Nephron (organoid): ENCODE data around the gene CHID1.

Source experiments
- H3K27ac Mint-ChIP-seq, 3 experiments: 2 replicates each; pipeline ENCODE4 v1.8.0; 2020; ENCODE audit warnings: mixed read lengths in 3 of 3, mild to moderate bottlenecking in 2 of 3, moderate library complexity in 1 of 3
- H3K27me3 Mint-ChIP-seq: 2 replicates; pipeline ENCODE4 v1.8.0; 2021; ENCODE audit warnings: low read depth, mild to moderate bottlenecking, moderate library complexity, mixed read lengths
- H3K36me3 Mint-ChIP-seq: 2 replicates; pipeline ENCODE4 v1.8.0; 2020; ENCODE audit warnings: low read depth, mixed read lengths
- H3K4me1 Mint-ChIP-seq: 2 replicates; pipeline ENCODE4 v1.8.0; 2020; ENCODE audit warnings: mixed read lengths
- H3K4me3 Mint-ChIP-seq, 3 experiments: 2 replicates each; pipeline ENCODE4 v1.8.0; 2020; ENCODE audit warnings: mild to moderate bottlenecking in 3 of 3, mixed read lengths in 3 of 3, moderate library complexity in 2 of 3
- H3K9me3 Mint-ChIP-seq: 2 replicates; pipeline ENCODE4 v1.8.0; 2020; ENCODE audit warnings: mixed read lengths
- CTCF ChIP-seq, 3 experiments: fragments of 200-600 bp; sonication (generic); IDR thresholded peaks; one replicate each; pipeline ENCODE4 v1.5.0; 2021; ENCODE audit warnings: antibody characterized with exemption in 3 of 3; ENCODE audit not compliant: unreplicated experiment in 3 of 3

The CHID1 gene

DNA sequence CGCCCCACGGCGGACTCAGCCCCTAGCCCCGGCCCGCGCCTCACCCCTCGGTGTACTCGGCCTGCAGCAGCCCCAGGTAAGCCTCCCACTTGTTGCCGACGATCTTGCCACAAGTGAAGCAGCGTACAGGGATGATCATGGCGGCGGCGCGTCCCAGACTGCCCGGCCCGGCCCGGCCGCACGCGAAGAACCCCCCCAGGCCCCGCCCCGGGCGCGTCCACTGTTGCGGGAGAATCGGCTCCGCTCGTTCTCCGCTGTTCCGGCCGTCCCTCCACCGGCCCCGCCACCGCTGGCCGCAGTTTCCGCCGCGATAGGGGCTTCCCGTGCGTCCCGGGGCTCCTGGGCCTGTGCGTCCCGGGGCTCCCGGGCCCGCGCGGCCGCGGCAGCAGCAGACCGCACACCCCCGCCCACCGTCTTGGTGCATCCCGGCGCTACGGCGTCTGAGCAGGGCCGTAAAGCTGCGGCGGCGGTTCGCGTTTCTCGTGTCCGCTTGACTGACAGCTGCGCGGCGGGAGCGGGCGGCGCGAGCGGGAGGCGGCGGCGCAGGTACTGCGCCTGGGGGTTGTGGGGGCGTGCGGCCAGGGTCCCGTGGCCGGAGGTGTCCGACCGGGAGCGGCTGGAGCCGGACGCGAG lies 68.1 kb downstream of the CHID1 start, which contains the start of the genes POLR2L and TSPAN4:
TSS of gene POLR2L (minus strand) at position 160 of the 633 bp plus-strand sequence. CDS start at position 139, 21 bp downstream.
TSS of gene TSPAN4 (plus strand) at position 483 of the 633 bp plus-strand sequence. CDS start 7,453 bp downstream, outside the sequence.
- H3K27me3 Mint-ChIP-seq: no peaks in the 10 kb centered on the region
- peaks cover 33% of the 10 kb centered on the region for H3K4me1 Mint-ChIP-seq
- H3K4me3 Mint-ChIP-seq: peak within 1 kb of the TSS; percentile 85 to 92 (median 90)
- H3K27ac Mint-ChIP-seq: peak within 1 kb of the TSS; percentile 88 to 94 (median 90)
- H3K36me3 Mint-ChIP-seq: peaks cover 12% of the 10 kb centered on the region
- TF ChIP-seq CTCF (IDR thresholded peaks at IDR 0.05; ENCODE audit: unreplicated experiment in 3 of 3): no peak
- H3K9me3 Mint-ChIP-seq: no peaks in the 10 kb centered on the region

- no peaks in the 10 kb centered on the region for H3K9me3 Mint-ChIP-seq
- H3K4me1 Mint-ChIP-seq: peaks cover 33% of the 10 kb centered on the region
- H3K27ac Mint-ChIP-seq: peak overlapping the region; percentile 79 to 88 (median 81)
- peak overlapping the region; percentile 85 to 92 (median 90) for H3K4me3 Mint-ChIP-seq
- peaks cover 12% of the 10 kb centered on the region for H3K36me3 Mint-ChIP-seq
- H3K27me3 Mint-ChIP-seq: no peaks in the 10 kb centered on the region
- TF ChIP-seq CTCF (IDR thresholded peaks at IDR 0.05; ENCODE audit: unreplicated experiment in 3 of 3): no peak
Measured at GRCh38 chr11:841981-842369, 68.6 kb downstream of the CHID1 start.

GRCh38 chr11:839875-840617 lies 70.6 kb downstream of the CHID1 start:
- Mint-ChIP-seq H3K4me1 (peaks cover 23% of the 10 kb centered on the region), H3K9me3 (no peaks in the 10 kb centered on the region), H3K27me3 (no peaks in the 10 kb centered on the region), H3K4me3 (peak overlapping the region; percentile 85 to 92 (median 86)), H3K27ac (peak overlapping the region; percentile 66 to 87 (median 83)), H3K36me3 (peaks cover 12% of the 10 kb centered on the region)
- no peak for TF ChIP-seq CTCF (IDR thresholded peaks at IDR 0.05; ENCODE audit: unreplicated experiment in 3 of 3)

GRCh38 chr11:839280-839623 lies 71.4 kb downstream of the CHID1 start:
- H3K27me3 Mint-ChIP-seq: no peaks in the 10 kb centered on the region
- no peak for TF ChIP-seq CTCF (IDR thresholded peaks at IDR 0.05; ENCODE audit: unreplicated experiment in 3 of 3)
- H3K36me3 Mint-ChIP-seq: peaks cover 12% of the 10 kb centered on the region
- peaks cover 16% of the 10 kb centered on the region for H3K4me1 Mint-ChIP-seq
- H3K9me3 Mint-ChIP-seq: no peaks in the 10 kb centered on the region
- H3K4me3 Mint-ChIP-seq: peak overlapping the region in 1 of 3 experiments; percentile 68
- peak overlapping the region in 1 of 3 experiments; percentile 52 for H3K27ac Mint-ChIP-seq

DNA sequence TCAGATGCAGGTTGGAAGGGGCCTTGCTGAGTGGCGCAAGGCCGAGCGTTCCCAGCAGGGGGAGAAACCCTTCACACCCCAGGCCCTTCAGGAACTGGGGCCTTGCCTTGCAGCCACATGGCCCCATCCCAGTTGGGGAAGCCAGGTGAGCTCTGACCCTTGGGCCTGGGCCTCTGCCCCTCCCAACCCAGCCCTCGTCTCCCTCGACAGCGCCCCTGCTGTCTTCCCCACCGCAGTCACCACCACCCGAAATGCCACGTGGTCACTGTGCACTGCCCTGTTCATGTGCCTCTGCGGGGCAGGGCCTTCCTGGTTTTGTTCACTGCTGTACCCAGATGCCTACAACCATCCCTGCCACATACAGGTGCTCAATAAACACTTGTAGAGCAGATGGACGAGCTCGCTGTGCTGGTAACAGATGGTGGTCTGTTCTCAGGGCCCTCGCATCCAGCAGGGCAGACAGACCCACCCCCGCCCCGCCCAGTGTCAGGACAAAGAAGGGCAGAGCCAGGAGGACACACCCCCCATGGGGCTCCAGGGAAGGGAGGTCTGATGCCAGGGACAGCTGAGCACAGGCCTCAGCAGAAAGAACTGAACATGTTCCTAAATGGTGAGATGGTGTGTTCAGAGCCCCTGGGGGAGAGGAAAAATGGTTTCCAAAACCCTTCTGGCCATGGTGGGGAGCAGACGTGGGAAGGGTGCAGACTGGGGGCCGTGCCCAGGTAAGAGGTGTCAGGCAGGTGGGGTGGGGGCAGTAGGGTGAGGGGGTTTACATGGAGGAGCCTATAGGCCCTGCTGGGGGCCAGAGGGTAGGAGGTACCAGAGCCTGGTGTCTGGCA lies 72.0 kb downstream of the CHID1 start:
- Mint-ChIP-seq H3K9me3 (no peaks in the 10 kb centered on the region), H3K27me3 (no peaks in the 10 kb centered on the region), H3K4me3 (peak overlapping the region; percentile 59 to 74 (median 68)), H3K27ac (peak overlapping the region; percentile 25 to 63 (median 35)), H3K36me3 (peaks cover 12% of the 10 kb centered on the region), H3K4me1 (peaks cover 16% of the 10 kb centered on the region)
- peak in 2 of 3 experiments; percentile 18 to 26 for TF ChIP-seq CTCF (IDR thresholded peaks at IDR 0.05; ENCODE audit: unreplicated experiment in 3 of 3)
